ENCODE measurements around the gene SLAMF6. TPM values are rescaled to one million over a fixed set of nuclear protein-coding genes. Genes with fewer than 3 reads are reported as not detected.
"Not testable (repeated sequence)": the region's sequence is repeated elsewhere in the genome, so short reads cannot be mapped to it uniquely, and the experiment has no call there.

Gene SLAMF6
- total RNA-seq, 1 donor from 2014 or later = 1.2 TPM

- DNase-seq (ENCODE audit: low spot score) = no peak
Measured at GRCh38 chr1:160542303-160542945, 19.4 kb upstream of the SLAMF6 start.

GRCh38 chr1:160541622-160542302 is 18.7 kb upstream of the SLAMF6 start:
- DNase-seq (ENCODE audit: low spot score) = no peak

GRCh38 chr1:160540859-160541233 is 17.8 kb upstream of the SLAMF6 start:
- DNase-seq (ENCODE audit: low spot score) = no peak

- DNase-seq (ENCODE audit: low spot score) = no peak
Measured at GRCh38 chr1:160539990-160540858, 17.2 kb upstream of the SLAMF6 start.

- DNase-seq (ENCODE audit: low spot score) = no peak
Measured at GRCh38 chr1:160539684-160539989, 16.6 kb upstream of the SLAMF6 start.

GRCh38 chr1:160538985-160539651 is 16.1 kb upstream of the SLAMF6 start:
- no peak for DNase-seq (ENCODE audit: low spot score)

GRCh38 chr1:160537714-160538665 is 14.9 kb upstream of the SLAMF6 start:
- DNase-seq (ENCODE audit: low spot score) = no peak

- DNase-seq (ENCODE audit: low spot score) = no peak
Measured at GRCh38 chr1:160534823-160535605, 12.0 kb upstream of the SLAMF6 start.

- not testable (repeated sequence) for DNase-seq (ENCODE audit: low spot score)
Measured at GRCh38 chr1:160532557-160532813, 9.4 kb upstream of the SLAMF6 start.

- DNase-seq (ENCODE audit: low spot score) = not testable (repeated sequence)
Measured at GRCh38 chr1:160531809-160532556, 8.9 kb upstream of the SLAMF6 start.

GRCh38 chr1:160529401-160529952 is 6.4 kb upstream of the SLAMF6 start:
- not testable (repeated sequence) for DNase-seq (ENCODE audit: low spot score)

GRCh38 chr1:160523789-160524188 is 734 bp upstream of the SLAMF6 start:
- not testable (repeated sequence) for DNase-seq (ENCODE audit: low spot score)

- no peak for DNase-seq (ENCODE audit: low spot score)
Measured at GRCh38 chr1:160522136-160522535, 919 bp downstream of the SLAMF6 start.

- DNase-seq (ENCODE audit: low spot score) = no peak
Measured at GRCh38 chr1:160521554-160521953, 1.5 kb downstream of the SLAMF6 start.

GRCh38 chr1:160520999-160521398 is 2.1 kb downstream of the SLAMF6 start:
- DNase-seq (ENCODE audit: low spot score) = no peak

GRCh38 chr1:160520582-160520981 is 2.5 kb downstream of the SLAMF6 start:
- no peak for DNase-seq (ENCODE audit: low spot score)

GRCh38 chr1:160519642-160520435 is 3.2 kb downstream of the SLAMF6 start:
- DNase-seq (ENCODE audit: low spot score) = no peak

- DNase-seq (ENCODE audit: low spot score) = not testable (repeated sequence)
Measured at GRCh38 chr1:160517519-160517918, 5.5 kb downstream of the SLAMF6 start.

Measured in mesenteric fat pad (tissue), 1 donor.